ENCODE results near the gene SRPX2. TPM values are rescaled to one million over a fixed set of nuclear protein-coding genes. Genes with fewer than 3 reads are reported as not detected.
A peak's percentile ranks its signal among the peaks of the same experiment; 100 is the strongest.

Gene SRPX2
- total and polyA plus RNA-seq, 7 donors = 2.5 to 59.8 (median 18.7) TPM

DNA sequence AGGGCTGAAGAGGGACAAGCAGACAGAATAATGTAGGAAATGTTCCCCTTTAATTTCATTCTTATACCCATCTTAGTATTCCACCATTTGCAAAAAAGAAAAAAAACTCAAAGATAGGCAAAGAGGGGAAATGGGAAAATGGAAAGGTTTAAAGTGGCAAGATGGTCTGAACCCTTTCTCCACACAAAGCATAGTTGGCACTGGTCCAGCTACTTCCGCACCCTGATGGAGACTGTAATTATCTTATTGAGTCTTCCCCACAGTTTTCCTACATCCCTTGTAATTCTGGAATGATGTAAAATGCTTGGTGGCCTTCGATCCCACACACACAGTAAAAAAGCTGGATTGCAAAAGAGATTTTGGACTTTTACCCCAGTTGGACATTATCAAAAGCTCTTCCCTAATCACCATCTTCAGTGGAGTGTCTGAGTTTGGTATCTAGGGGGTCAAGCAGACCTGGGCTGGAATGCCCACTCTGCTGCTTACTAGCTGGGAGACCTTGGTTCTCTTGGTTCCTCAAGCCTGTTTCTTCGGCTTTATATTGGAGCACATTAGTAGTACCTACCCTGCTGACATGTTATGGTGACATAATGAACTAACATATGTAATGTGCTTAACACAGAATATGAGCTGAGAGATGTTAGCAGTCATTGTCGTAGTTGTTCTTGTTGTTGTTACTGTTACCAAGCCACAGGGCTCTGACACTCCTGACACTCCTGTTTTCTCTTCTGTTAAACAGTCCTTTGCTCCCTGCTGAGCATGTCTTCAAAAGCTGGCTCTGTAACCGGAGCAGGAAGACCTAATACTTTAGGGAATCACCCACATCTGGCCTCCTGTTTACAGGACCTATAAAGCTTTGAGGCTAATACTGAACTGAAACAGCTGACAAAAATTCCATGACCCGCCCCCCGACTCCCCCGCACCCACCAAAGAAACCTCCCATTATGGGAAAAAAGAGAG is 4.7 kb downstream of the SRPX2 start:
- no peak for DNase-seq
- intact Hi-C loops (cut with DNase I) = no loop called here
- TF ChIP-seq, protein P1, sequence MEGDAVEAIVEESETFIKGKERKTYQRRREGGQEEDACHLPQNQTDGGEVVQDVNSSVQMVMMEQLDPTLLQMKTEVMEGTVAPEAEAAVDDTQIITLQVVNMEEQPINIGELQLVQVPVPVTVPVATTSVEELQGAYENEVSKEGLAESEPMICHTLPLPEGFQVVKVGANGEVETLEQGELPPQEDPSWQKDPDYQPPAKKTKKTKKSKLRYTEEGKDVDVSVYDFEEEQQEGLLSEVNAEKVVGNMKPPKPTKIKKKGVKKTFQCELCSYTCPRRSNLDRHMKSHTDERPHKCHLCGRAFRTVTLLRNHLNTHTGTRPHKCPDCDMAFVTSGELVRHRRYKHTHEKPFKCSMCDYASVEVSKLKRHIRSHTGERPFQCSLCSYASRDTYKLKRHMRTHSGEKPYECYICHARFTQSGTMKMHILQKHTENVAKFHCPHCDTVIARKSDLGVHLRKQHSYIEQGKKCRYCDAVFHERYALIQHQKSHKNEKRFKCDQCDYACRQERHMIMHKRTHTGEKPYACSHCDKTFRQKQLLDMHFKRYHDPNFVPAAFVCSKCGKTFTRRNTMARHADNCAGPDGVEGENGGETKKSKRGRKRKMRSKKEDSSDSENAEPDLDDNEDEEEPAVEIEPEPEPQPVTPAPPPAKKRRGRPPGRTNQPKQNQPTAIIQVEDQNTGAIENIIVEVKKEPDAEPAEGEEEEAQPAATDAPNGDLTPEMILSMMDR (IDR thresholded peaks at IDR 0.05) = no peak
- no peak for TF ChIP-seq EP300 (IDR thresholded peaks at IDR 0.05)
- TF ChIP-seq POLR2AphosphoS5 (IDR thresholded peaks at IDR 0.05) = no peak
- TF ChIP-seq POLR2A (IDR thresholded peaks at IDR 0.05) = no peak
- 44 to 61% methylated on average over 8 of the region's 8 CpGs for whole genome bisulfite sequencing, 2 donors
- no peak overlapping the region for H3K4me3 ChIP-seq
- no peaks in the 10 kb centered on the region for H3K36me3 ChIP-seq
- H3K9me3 ChIP-seq = no peaks in the 10 kb centered on the region
- no peaks in the 10 kb centered on the region for H3K27me3 ChIP-seq
- H3K4me1 ChIP-seq = peaks cover 0 to 6% (median 2%) of the 10 kb centered on the region in 4 donors
- peak overlapping the region; percentile 61 to 74 (median 68) for H3K27ac ChIP-seq

DNA sequence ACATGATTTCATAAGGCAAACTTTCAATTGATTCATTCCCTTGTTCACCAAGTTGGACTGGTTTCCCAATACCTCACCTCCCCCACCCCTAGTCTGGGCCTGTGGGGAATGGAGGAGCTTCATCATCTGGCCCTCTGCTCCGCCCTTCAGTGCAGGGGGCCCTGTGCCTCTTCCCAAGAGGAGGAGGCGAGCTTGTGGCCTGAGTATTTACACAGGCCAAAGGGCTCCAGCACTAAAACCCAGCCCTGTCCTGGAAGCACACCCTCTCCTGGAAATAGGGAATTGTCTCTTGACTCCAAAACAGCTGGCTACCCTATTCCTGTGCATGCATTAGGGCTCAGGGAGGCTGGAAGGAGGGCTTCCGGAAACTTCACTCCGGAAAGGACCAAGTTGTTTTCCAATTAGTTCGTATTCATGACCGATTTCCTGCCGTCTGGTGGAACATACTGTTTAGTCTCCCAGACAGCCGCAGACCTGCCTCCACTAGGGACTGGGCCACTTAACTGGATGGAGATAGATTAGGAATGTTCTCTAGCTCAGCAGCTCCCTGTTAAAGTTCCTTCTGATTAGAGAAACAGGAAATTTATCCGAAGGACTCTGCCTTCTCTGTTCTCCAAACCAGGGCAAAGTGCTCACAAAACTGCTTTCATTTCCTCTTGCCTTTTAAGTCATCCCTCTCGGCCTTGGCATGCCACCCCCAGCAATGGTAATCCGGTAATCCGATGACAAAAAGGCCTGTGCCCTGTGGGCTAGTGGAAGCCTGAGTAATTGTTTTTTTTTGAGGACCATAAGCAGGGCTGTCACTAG is 5.8 kb downstream of the SRPX2 start:
- no peaks in the 10 kb centered on the region for H3K4me1 ChIP-seq
- no peak overlapping the region for H3K4me3 ChIP-seq
- H3K36me3 ChIP-seq = no peaks in the 10 kb centered on the region
- intact Hi-C loops (cut with DNase I) = no loop called here
- peak overlapping the region; percentile 61 to 74 (median 68) for H3K27ac ChIP-seq
- no peaks in the 10 kb centered on the region for H3K9me3 ChIP-seq
- TF ChIP-seq POLR2A (IDR thresholded peaks at IDR 0.05) (no peak), EP300 (IDR thresholded peaks at IDR 0.05) (no peak), POLR2AphosphoS5 (IDR thresholded peaks at IDR 0.05) (peak in 2 of 4 donors; percentile 26 to 28)
- TF ChIP-seq, protein P1 (IDR thresholded peaks at IDR 0.05) = no peak
- 5 to 45% methylated on average over 12 of the region's 12 CpGs for WGBS, 2 donors
- DNase-seq = peak; percentile 92
- H3K27me3 ChIP-seq = no peaks in the 10 kb centered on the region

DNA sequence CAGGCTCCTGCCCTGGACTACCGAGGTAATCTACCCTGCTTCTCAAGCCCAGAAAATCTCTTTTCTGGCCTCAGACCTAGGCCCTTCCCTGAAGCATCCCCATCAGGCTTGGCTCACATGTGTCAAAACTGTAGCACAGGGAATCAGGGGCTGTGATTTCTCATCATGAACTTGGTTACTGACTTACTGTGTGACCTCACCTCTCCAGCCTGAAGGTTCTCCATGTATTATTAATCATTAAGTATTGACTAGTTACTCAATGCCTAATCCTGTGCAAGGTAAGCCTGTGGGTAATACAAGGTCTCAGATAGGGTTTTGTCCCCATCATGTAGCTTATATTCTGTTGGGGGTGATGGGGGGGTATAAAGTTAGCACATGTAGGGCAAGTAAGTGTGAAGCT is 6.8 kb downstream of the SRPX2 start:
- peak overlapping the region; percentile 61 to 74 (median 68) for H3K27ac ChIP-seq
- 95 to 100% methylated on average over 1 of the region's 1 CpG for WGBS, 2 donors
- intact Hi-C loops (cut with DNase I) = no loop called here

DNA sequence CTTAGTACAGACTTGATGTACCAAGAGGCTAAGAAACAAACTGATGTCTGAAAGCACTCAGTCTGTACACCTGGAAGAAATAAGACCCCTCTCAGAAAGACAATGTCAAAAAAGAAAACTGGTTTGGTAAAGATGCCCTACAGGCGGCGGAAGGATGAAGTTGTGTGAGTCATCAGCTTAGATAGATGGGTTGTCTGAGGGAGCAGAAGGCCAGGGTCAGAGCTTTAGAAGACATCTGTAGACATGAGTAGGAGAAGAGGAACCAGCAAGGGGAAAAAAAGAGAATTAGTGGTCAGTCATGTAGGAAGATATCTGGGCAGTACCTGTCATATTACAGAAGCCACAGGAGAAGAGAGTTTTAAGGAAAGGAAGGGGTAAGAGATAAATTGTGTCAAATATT is 8.3 kb downstream of the SRPX2 start:
- intact Hi-C loops (cut with DNase I) = no loop called here
- H3K4me1 ChIP-seq = no peaks in the 10 kb centered on the region
- no peaks in the 10 kb centered on the region for H3K36me3 ChIP-seq
- H3K9me3 ChIP-seq = no peaks in the 10 kb centered on the region
- DNase-seq = no peak
- 92 to 94% methylated on average over 2 of the region's 2 CpGs for WGBS, 2 donors
- H3K27ac ChIP-seq = no peak overlapping the region
- no peak overlapping the region for H3K4me3 ChIP-seq
- H3K27me3 ChIP-seq = no peaks in the 10 kb centered on the region
- TF ChIP-seq POLR2A (IDR thresholded peaks at IDR 0.05) = no peak
- no peak for TF ChIP-seq POLR2AphosphoS5 (IDR thresholded peaks at IDR 0.05)
- TF ChIP-seq EP300 (IDR thresholded peaks at IDR 0.05) = no peak
- TF ChIP-seq, protein P1 (IDR thresholded peaks at IDR 0.05) = no peak

More for the DNA sequence above, 6.8 kb downstream of the SRPX2 start:
- no peaks in the 10 kb centered on the region for H3K9me3 ChIP-seq
- no peak for TF ChIP-seq POLR2A (IDR thresholded peaks at IDR 0.05)
- TF ChIP-seq, protein P1 (IDR thresholded peaks at IDR 0.05) = no peak
- TF ChIP-seq POLR2AphosphoS5 (IDR thresholded peaks at IDR 0.05) = no peak
- no peak for TF ChIP-seq EP300 (IDR thresholded peaks at IDR 0.05)
- H3K4me3 ChIP-seq = no peak overlapping the region
- no peak for DNase-seq
- H3K27me3 ChIP-seq = no peaks in the 10 kb centered on the region
- H3K36me3 ChIP-seq = no peaks in the 10 kb centered on the region
- H3K4me1 ChIP-seq = no peaks in the 10 kb centered on the region
